Thyroid gland (tissue), 4 donors: ENCODE results near the gene LIN28B.

ENCODE experiments used
- CTCF ChIP-seq, 6 experiments: fragments of 200-600 bp in 3 of 6; fragments of 450-650 bp in 3 of 6; sonication (generic) in 3 of 6; IDR thresholded peaks; one replicate each; pipeline ENCODE4 v1.5.1; 2016 to 2019; ENCODE audit warnings: antibody characterized with exemption in 6 of 6, mild to moderate bottlenecking in 2 of 6, inconsistent platforms in 1 of 6, moderate library complexity in 1 of 6
- POLR2A ChIP-seq, 2 donors: fragments of 450-650 bp; IDR thresholded peaks; one replicate each; pipeline ENCODE4 v1.6.1; 2017; ENCODE audit warnings: antibody characterized with exemption in 2 of 2, mild to moderate bottlenecking in 2 of 2, moderate library complexity in 1 of 2

GRCh38 chr6:105087571-105088211 lies 130.8 kb downstream of the LIN28B start:
- TF ChIP-seq CTCF (IDR thresholded peaks at IDR 0.05) (peak; percentile 72 to 93 (median 82)), POLR2A (IDR thresholded peaks at IDR 0.05) (no peak)
